Measurements from ENCODE around the gene WDFY3.

The WDFY3 gene

DNA sequence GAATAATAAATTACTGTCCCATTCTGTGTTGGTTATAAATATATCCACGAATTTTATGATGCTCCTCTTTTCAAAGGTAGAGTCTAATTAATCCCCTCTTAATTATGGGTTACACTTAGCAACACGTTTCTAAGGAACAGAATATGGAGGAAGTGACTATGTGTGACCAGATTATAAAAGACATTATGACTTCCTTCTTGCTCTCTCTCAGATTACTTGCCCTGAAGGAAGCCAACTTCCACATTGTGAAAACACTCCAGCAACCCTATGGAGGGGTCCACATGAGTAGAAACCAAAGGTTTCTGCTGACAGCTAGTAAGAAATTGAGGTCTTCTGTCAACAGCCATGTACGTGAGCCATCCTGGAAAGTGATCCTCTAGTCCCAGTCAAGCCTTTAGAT is 59.3 kb downstream of the WDFY3 start:
- DNase-seq, result no peak

DNA sequence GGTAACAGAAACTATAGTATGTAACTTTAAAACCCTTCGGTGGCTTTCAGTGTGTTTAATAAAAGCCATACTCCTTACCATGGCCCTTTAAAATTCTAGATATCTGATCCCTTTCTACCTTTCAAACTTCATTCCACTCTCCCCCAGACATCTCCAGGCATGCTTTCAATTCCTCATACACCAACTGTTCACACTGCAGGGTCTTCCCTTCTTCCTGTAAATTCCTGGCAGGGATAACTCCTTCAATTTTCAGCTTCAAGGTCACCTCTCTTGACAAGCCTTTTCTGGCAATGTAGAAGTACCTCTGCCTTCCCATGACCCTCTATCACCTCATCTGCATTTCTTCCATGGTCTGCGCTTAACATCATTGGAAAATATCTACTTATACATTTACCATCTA is 60.8 kb downstream of the WDFY3 start:
- DNase-seq, result no peak

DNA sequence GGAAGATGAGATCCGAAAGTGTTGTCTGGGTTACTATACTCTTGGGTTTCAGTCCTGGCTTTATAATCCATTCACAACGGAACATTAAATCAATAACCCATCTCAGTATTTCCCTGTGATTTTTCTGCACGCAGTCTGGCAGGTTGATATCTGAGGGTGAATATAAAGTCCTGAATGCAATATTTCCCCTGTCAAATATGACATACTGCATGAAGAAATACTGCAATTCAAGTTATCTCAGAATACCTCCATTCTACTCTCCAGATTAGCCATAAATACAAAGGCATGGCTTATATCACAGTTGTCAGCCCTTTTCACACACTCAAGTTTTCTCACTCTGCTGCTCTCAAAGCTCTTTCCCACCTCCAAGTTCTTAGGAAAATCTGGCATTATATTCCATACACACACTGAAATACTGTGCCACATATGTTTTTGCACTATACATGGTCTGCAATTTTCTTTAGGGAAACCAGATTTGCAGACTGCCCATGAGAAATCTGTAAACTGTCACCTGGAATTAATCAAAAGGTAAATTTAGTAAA is 64.7 kb downstream of the WDFY3 start:
- DNase-seq, result no peak

DNA sequence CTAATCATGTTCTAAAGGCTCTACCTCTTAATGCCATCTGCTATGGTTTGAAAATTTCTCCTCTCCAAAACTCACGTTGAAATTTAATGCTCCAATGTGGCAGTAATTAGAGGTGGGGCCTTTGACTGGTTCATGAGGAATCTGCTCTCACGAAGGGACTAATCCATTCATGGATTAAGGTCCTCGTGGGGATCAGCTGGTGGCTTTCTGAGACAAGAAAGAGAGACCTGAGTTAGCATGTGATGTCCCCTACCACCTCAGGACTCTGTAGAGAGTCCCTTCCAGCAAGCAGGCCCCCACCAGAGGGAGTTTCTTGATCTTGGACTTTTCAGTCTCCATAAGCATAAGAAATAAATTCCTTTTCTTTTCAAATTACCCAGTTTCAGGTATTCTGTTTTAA is 65.3 kb downstream of the WDFY3 start:
- DNase-seq, result no peak

DNA sequence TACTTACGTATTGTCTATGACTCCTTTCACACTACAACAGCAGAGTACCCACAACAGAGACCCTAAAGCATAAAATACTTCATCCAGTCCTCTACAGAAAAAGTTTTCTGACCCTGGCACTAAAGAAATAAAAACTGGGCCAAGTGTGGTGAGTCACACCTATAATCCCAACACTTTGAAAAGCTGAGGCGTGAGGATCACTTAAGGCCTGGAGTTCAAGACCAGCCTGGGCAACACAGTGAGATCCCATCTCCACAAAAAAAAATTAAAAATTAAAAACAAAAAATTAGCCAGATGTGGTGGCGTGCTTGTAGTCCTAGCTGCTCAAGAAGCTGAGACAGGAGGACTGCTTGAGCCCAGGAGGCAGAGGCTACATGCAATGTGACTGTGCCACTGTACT is 66.9 kb downstream of the WDFY3 start:
- no peak for DNase-seq

DNA sequence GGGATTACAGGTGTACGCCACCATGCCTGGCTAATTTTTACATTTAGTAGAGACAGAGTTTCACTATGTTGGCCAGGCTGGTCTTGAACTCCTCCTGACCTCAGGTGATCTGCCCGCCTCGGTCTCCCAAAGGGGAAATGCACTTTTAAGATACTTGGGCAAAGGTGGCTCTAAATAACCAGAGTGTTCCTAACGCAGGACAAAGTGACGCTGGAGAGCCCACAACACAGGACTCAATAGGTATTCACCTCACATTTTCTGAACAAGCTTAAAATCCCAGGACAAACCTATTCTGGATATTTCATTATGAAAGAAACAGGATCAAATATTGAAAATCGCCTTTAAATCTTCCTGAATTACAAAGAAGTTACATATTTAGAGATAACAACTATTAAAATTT is 69.0 kb downstream of the WDFY3 start:
- DNase-seq, result no peak

DNA sequence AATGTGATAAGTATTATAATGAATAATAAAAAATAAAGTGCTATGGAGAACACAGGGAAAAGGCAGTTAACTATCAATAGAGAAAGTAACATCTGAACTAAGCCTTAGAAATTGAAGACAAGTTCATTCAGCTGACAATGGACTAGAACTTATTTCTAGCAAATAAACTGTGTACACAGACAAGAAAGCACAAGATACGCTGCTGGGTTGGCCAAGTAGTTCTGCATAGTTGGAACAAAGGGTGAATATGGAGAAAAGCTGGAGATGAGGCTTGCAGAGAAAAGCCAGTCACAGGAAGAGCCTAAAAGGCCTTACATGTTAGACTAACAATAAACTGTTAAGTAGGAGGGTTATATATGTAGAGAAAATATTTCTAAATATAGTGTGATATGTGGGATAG is 71.2 kb downstream of the WDFY3 start:
- DNase-seq, result no peak

DNA sequence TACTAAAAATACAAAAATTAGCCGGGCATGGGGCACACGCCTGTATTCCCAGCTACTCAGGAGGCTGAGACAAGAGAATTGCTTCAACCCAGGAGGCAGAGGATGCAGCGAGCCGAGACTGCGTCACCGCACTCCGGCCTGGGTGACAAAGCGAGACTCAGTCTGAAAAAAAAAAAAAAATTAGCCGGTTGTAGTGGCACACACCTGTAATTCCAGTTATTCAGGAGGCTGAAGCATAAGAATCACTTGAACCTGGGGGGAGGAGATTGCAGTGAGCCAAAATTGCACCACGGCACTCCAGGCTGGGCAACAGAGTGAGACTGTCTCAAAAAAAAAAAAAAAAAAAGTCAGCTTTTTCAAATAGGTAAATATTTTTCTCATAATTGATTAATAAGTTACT is 71.9 kb downstream of the WDFY3 start:
- DNase-seq, result no peak

DNA sequence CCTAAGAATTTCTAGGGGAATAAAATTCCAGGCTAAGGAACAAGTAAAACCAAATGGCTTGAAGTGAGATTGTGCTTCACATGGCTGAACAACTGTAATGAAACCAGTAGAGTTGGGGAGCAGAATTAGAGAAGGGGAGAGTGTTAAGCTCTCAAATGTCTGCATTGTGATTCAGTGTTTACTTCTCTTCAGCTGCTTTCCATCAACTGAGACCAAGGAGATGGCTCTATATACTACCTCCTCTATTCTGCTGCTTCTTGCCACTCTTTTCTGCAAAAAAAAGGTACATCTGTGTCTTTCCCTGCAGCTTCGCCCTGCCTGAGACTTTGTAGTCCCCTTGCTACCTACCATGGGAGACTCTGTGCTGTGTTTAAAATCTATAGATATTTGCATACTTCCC is 73.5 kb downstream of the WDFY3 start:
- DNase-seq, result no peak

DNA sequence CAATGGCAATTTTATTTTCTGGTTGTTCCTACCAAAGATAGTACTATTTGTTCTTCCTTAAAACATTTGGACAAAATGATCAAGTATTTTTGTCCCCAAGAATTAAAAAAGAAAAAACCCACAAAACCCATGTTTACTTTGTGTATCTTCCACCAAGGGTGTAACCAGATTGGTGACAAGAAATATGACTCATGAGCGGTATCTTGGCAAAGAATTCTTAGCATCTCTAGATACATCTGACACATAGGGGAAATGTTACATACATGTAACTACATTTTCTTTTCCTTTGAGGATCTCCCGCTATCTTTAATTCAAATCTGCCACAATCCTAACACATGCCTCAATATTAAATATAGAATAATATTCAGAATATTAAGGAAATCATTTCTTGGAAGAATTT is 78.7 kb downstream of the WDFY3 start:
- DNase-seq, result no peak

DNA sequence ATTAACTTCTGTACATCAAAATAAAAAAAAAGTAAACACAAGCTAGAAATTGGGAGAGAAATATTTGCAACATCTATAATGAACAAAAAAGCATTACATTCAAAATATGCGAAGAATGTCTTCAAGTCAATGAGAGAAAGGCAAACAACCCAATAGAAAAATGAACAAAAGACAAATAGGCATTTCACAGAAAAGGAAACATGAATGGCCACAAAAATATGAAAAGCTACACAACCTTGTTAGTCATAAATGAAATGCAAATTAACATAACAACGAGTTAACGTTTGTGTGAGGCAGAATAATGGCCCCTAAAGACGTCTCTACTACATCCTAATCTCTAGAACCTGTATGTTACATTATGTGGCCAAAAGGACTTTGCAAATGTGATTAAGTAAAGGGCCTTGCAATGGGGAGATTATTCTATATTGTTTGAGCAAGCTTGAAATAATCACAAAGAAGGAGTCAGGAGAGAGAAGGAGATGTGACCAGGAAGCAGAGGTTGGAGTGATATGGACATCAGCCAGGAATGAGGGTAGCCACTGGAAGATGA is 86.8 kb downstream of the WDFY3 start:
- no peak for DNase-seq

DNA sequence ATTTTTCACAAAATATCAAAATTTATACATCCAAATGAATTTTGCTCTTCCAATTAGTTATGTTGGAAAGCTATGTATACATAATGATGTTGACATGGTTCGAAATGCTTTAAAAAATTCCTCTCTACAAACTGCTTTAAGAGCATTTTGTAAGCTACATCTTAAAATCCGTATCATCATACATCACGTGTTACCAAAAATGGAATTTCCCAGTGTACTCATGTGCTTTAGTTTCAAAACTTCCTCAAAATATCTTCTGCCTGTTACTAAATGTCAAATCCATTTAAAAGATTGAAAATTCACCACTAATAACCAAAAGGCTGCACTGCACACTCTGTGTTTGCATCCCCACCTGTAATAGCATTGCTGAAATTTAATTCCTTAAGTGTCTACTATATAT is 87.9 kb downstream of the WDFY3 start:
- no peak for DNase-seq

DNA sequence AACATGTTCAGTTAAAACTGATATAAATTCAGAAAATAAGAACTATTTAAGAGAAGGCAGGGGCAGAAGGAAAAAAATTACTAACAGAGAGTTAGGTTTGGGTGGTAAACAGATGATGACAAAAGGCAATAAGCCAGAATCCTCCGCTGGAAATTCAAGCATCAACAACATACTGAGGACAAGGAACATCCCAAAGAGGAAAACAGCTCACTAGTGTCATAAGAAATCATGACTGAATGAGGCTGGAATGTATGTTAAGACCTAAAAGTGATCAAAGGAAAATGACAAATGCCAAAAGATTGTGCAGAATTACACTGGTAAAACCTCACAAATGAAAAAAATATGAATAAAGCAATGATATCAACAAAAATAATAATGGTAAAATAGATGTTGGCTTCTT is 88.4 kb downstream of the WDFY3 start:
- no peak for DNase-seq

DNA sequence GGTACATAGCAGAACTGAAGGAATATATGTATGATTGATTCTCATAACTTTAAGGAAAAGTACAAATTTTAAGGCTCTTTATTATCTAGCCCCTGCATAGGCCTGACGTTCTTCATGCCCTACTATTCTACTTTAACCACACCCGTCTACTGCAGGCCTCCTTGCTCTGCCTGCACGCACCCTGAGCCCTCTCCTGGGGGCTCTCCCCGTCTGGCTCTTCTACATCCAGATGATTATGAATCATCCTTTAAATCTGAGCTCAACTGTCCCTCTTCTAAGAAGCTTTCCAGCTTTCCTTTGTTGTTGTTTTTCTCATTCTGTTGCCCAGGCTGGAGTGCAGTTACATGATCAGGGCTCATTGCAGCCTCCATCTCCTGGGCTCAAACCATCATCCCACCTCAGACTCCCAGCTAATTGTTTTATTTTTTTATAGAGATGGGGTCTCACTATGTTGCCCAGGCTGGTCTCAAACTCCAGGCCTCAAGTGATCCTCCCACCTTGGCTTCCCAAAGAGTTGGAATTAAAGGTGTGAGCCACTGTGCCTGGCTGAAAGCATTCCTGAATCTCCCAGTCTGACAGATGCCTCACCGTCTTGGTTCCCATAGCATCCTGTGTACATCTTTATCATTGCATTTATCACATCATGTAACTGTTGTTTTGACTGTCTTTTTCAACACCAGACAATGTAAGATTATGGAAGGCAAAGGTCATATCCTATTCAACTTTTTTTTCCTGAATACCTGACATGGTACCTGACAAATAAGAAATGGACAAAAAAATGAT is 89.2 kb downstream of the WDFY3 start:
- DNase-seq, result no peak

DNA sequence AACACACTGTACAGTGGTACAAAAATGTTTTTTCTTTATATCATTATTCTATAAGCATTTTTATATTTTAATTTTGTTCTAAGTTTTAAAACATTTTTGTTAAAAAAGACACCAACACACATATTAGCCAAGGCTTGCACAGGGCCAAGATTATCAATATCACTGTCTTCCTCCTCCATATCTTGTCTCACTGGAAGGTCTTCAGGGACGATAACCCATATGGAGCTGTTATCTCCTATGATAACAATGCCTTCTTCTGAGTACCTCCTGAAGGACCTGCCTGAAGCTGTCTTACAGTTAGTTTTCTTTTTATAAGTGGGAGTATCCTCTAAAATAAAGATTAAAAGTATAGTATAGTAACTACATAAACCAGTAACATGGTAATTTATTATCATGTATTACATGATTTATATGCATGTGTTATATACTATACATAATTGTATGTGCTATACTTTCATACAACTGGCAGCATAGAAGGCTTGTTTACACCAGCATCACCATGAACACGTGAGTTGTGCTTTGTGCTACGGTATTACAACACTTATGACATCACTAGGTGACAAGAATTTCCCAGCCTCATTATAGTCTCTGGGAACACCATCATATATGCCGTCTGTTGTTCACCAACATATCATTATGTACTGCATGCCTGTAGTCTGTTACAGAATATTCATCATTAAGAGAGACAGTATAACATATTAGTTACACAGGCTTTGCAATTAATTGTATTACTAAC is 90.7 kb downstream of the WDFY3 start:
- DNase-seq, result no peak

DNA sequence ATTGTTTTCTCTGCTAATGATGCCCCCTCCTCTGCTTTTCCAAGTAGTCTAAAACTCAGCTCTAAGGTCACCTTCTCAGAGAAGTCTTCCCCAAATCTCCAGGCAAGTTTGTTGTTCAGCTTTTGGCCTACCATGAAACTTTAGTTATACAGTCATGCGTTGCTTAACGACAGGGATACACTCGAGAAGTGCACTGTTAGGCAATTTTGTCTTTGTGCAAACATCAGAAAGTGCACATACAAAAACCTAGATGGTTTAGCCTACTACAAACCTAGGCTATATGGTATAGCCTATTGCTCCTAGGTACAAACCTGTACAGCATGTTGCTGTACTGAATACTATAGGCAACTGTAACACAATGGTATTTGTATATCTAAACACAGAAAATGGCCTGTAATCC is 91.9 kb downstream of the WDFY3 start:
- DNase-seq, result no peak

DNA sequence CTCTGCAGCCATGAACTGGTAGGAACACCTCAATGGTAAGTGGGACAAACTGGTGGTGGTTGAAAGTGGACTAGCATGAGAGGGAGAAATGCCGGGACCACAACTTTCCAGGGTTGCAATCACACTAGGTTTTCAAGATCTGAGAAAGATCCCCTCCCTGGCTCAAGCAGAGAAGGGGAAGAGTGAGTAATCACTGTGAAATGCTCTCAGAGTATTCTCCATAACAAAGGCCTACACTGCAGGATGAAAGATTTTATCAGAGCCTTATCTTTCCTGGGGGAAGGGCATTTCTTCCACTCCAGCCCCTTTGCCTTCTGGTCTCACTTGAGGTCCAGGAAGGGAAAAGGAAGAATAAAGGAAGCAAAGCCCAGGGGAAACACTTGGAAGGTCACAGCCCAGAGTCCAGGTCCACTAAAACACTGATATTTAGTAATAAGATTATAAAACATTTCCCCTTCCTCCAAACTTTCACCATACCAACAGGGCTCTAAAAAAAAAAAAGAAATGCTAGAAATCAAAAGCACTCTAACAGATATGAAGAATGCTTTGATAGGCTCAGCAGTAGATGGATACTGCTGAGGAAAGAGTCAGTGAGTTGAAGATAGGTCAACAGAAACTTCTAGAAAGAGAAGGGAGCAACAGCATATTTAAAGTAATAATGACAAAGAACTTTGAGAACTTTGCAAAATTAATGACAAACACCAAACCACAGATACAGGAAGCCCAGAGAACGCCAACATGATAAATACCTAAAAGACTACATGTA is 95.9 kb downstream of the WDFY3 start:
- DNase-seq, result no peak

DNA sequence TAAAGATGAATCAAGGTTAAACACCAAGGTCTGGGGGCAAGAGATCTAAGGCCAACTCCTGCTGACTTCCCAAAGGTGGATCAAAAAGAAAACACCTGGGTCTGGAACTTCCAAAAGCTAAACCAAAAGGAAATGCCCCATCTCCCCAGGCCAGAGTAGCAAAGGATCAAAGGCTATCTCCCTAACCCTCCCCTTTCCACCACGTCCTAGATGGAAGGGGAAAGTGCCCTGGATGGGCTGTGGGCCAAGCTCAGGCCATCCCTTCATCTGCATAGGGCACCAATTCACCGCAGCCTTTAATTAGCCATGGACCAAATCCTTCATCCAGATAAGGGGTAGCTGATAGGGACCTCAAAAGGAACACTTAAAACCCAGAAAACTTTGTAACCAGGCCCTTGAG is 100.2 kb downstream of the WDFY3 start:
- DNase-seq, result no peak

DNA sequence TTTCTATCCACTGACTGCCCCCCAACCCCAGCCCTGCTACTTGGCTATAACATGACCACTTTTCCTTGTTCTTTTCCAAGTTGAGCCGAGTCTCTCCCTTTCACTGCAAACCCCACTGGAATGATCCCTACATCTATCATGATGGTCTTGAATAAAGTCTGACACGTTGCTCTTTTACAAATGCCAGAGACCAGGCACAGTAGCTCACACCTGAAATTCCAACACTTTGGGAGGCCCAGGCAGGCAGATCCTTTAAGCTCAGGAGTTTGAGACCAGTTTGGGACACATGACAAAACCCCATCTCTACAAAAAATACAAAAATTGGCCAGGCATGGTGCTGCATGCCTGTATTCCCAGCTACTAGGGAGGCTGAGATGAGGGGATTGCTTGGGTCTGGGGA is 100.9 kb downstream of the WDFY3 start:
- no peak for DNase-seq

DNA sequence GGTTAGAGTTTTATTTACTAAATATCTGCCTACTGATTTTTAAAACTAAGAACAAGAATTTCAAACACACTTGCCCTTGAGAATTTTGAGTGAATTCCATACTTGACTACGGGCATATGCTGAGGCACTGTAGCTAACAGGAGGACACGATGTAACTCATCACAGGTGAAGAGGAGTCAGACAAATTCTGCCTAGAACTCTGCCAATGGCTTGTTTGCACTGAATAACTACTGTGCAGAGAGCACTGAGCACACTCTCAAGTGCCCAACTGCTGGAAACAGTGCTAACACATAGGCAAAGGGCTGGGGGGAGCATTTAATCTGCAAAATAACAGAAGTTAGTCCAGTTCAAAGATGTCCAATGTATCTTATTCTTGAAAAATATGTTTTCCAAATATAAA is 104.4 kb downstream of the WDFY3 start:
- DNase-seq, result no peak

DNA sequence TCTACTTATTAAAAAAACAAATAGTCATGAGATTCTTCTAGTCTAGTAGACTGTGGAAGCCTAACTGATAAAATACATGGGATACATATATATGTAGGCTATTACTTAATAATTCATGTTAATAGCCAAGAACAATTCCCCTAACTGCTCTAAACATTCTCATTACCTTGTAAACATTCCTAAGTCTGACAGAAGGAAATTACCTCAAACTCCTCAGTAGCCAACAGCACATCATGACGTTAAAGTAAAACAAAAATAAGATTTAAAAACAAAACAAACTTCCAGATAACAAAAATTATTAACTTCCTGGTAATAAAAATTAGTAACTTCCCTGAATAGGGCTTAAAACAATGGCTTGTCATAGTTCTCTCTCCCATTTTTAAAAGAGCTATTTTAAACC is 109.2 kb downstream of the WDFY3 start:
- DNase-seq, result no peak

DNA sequence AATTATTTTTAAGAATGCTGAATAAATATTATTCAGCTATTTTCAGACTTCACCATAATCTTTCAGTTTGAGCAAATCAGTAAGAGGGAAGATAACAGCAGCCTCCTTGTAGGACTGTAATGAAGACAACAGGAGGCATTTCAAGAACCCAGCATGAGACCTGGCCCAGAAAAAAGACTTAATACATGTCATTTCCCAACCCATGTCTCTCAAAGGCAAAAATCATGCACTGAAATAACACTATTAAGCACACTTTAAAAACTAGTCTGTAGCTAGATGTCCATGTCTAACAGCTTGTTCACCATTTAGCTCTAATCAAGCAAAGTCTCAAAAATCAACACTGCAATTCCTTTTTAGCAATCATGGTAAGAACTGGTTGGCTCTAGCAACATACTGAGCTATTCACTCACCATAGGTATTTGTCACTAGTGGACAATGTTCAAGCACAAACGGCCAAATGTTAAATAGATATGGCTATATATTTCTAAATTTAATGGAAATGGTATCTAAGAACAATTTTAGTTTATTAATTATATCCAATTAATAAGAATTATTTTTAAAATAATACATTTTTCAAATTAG is 109.9 kb downstream of the WDFY3 start:
- DNase-seq, result peak; percentile 21

DNA sequence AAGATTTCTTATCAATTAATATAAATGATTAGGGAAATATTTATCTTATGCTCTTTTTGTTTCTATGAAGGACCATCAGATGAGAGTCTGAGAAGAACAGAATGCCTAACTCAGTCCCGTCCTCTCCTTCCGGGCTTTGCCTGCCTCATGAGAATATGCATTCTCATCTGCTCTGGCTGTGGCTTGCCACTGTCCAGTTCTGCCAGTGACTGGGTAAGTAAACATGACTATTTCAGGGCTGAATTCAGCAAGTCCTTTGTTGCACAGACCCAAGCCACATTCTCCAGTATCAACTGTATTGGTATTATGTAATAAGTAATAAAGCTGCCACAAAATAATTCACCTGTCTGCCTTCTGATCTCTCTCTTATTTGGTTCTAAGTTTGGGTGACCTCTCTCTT is 110.7 kb downstream of the WDFY3 start:
- DNase-seq, result no peak

Measured in NCI-H1417 treated with DMSO at 0.1 percent for 48 hours (cell line).